ENCODE results near the gene VPS37B.
A peak's percentile ranks its signal among the peaks of the same experiment; 100 is the strongest.
"Not testable (repeated sequence)": the region's sequence is repeated elsewhere in the genome, so short reads cannot be mapped to it uniquely, and the experiment has no call there.

VPS37B gene

GRCh38 chr12:122882908-122883558 is 12.9 kb downstream of the VPS37B start:
- in situ Hi-C loops (cut with HindIII; ENCODE audit: low sequenced_read_pairs), result loop anchor here (5.0 kb wide), 1 partner anchor 64 kb away; no protein-coding TSS in a partner anchor
- DNase-seq (ENCODE audit: low read depth), result no peak
- no peak overlapping the region for H3K4me3 ChIP-seq (ENCODE audit: low read depth, low read length)
- TF ChIP-seq, protein P1, sequence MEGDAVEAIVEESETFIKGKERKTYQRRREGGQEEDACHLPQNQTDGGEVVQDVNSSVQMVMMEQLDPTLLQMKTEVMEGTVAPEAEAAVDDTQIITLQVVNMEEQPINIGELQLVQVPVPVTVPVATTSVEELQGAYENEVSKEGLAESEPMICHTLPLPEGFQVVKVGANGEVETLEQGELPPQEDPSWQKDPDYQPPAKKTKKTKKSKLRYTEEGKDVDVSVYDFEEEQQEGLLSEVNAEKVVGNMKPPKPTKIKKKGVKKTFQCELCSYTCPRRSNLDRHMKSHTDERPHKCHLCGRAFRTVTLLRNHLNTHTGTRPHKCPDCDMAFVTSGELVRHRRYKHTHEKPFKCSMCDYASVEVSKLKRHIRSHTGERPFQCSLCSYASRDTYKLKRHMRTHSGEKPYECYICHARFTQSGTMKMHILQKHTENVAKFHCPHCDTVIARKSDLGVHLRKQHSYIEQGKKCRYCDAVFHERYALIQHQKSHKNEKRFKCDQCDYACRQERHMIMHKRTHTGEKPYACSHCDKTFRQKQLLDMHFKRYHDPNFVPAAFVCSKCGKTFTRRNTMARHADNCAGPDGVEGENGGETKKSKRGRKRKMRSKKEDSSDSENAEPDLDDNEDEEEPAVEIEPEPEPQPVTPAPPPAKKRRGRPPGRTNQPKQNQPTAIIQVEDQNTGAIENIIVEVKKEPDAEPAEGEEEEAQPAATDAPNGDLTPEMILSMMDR (IDR thresholded peaks at IDR 0.05; ENCODE audit: low read depth, low read length, missing control alignments), result no peak

DNA sequence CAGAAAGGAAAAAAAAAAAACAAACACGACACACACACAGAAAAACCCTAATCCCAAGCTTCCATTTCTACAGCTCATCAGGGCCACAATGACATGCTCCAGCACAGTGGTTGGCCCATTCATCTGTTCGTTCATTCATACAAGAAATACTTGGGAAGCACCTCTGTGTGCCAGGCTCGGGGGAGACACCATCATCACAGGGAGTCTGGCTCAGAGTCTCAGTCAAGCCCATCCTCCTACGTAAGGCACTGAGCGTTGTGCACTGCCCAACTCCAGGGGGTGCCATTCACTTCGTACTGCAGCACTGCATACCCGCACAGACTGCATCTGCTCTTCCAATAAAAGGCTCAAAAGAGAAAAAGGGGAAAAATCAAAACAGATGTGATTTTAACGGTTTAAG is 15.3 kb downstream of the VPS37B start:
- TF ChIP-seq, protein P1 (IDR thresholded peaks at IDR 0.05; ENCODE audit: low read depth, low read length, missing control alignments), result peak; percentile 64
- no peak overlapping the region for H3K4me3 ChIP-seq (ENCODE audit: low read depth, low read length)
- in situ Hi-C loops (cut with HindIII; ENCODE audit: low sequenced_read_pairs), result loop anchor here (5.0 kb wide), 1 partner anchor 67 kb away; no protein-coding TSS in a partner anchor
- DNase-seq (ENCODE audit: low read depth), result no peak

DNA sequence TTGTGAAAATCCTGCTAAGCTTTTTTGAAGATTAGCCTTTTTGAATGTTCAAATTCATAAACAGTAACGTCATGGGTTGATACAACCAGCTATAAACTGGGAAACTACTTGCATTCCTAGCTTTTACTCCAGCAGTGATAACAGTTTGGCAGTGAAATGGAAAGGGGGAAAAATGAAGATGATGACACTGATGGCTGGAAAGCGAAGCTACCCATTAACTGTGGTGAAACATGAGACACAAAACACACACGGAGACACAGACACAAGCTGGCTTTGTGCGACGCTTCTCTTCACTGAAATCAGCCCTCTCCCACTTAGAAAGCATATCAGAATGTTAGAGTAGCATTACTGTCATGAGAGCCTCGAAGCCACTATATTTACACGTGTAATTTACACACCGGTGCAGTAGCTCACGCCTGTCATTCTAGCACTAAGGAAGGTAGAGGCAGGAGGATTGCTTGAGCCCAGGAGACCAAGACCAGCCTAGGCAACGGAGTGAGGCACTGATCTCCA is 15.7 kb downstream of the VPS37B start:
- TF ChIP-seq, protein P1 (IDR thresholded peaks at IDR 0.05; ENCODE audit: low read depth, low read length, missing control alignments), result no peak
- in situ Hi-C loops (cut with HindIII; ENCODE audit: low sequenced_read_pairs), result loop anchor here (5.0 kb wide), 1 partner anchor 67 kb away; no protein-coding TSS in a partner anchor
- no peak overlapping the region for H3K4me3 ChIP-seq (ENCODE audit: low read depth, low read length)
- DNase-seq (ENCODE audit: low read depth), result no peak

DNA sequence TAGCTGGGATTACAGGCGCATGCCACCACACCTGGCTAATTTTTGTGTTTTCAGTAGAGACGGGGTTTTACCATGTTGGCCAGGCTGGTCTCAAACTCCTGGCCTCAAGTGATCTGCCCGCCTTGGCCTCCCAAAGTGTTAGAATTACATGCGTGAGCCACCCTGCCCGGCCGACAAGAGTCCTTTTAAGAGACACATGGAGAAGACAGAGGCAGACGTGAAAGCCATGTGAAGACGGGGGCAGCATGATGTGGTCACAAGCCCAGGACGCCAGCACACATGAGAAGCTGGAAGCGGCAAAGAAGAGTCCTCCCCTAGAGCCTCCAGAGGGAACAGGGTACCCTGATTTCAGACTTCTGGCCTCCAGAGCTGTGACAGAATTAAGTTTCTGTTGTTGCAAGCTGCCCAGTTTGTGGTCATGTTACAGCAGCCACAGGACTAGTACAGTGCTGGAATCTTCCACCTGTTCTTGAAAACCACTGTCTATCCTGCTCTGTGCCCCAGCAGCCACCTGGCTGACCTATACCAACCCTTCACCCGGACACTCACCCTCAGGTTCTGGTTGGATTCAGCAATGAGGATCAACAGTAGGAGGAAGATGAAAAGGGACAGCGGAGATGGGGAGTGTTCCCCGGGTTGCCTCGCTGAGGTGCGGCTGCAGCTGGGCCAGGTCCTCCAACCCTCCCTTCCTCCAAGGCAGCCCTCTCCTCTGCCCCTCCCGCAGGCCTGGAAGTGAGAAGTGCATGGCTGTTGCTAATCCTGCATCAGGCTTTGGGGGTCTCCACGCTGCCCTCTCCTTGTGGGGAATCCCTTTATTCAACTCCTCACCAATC is 16.9 kb downstream of the VPS37B start:
- in situ Hi-C loops (cut with HindIII; ENCODE audit: low sequenced_read_pairs), result no loop called here
- no peak for DNase-seq (ENCODE audit: low read depth)
- no peak overlapping the region for H3K4me3 ChIP-seq (ENCODE audit: low read depth, low read length)
- TF ChIP-seq, protein P1 (IDR thresholded peaks at IDR 0.05; ENCODE audit: low read depth, low read length, missing control alignments), result no peak

DNA sequence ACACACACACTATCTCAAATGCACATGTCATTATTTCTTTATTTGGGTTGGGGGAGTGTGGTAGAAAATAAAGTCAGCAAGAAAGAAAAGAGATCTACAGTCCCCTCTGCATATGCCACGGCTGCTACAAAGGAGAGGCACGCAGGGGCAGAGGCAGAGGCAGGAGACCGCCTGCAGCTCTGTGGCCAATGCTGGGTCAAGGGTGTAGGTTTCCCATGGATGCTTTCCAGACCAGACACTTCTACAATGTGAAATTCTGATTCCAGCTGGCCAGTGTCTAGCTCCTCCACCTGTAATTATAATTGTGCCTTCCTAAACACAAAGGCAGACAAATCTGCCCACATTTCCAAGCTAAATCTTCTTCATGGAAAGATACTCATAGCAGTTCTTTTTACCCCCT is 19.2 kb downstream of the VPS37B start:
- no peak overlapping the region for H3K4me3 ChIP-seq (ENCODE audit: low read depth, low read length)
- in situ Hi-C loops (cut with HindIII; ENCODE audit: low sequenced_read_pairs), result no loop called here
- DNase-seq (ENCODE audit: low read depth), result no peak
- TF ChIP-seq, protein P1 (IDR thresholded peaks at IDR 0.05; ENCODE audit: low read depth, low read length, missing control alignments), result no peak

GRCh38 chr12:122876281-122876680 is 19.6 kb downstream of the VPS37B start:
- H3K4me3 ChIP-seq (ENCODE audit: low read depth, low read length); in situ Hi-C loops (cut with HindIII; ENCODE audit: low sequenced_read_pairs); DNase-seq (ENCODE audit: low read depth): not testable (repeated sequence)

All from astrocyte of the cerebellum (primary cell).